ENCODE measurements around the gene TREML1. TPM values are rescaled to one million over a fixed set of nuclear protein-coding genes. Genes with fewer than 3 reads are reported as not detected.

The TREML1 gene
- polyA plus RNA-seq, 3 donors = 0.09 TPM; not detected in 2

DNA sequence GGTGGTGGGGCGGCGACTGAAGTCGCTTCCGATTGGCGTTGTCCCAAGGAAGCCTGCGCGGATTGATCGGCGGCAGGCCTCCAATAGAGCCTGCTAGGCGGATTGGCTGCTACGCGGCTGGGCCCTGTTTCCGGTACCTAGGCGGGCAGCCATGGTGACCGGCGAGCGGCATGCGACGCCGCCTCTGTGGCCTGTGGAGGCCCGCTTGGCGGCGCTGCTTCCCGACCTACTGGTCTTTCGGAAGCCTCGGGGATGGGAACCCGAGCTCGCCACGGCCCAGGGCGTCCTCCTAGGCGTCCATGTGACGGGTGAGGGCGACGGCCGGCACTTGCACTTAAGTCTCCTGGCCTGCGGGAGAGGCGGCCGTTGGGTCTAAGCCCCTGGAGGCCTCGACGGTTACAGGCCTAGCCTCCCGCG lies 53.3 kb downstream of the TREML1 start:
- WGBS, 3 donors = 70 to 88% (median 81%) methylated on average over 42 of the region's 42 CpGs
- no peak overlapping the region for H3K27ac ChIP-seq (ENCODE audit: low read depth, low read length)

Other genes starting within 250 kb of the TREML1 start
- gene UNC5CL, start 115.1 kb downstream of the TREML1 start, polyA plus RNA-seq = 10 to 100 TPM in 1 of 3 donors, 1 to 10 TPM in 1, under 1 TPM in 1; 0.90 to 11.0 (median 1.3) TPM
- under 1 TPM in 1 of 3 donors, not detected in 2; 0.08 TPM for gene TSPO2, start 111.9 kb downstream of the TREML1 start, polyA plus RNA-seq
- 1 to 10 TPM in 1 of 3 donors, under 1 TPM in 2; 0.34 to 9.3 (median 0.91) TPM for gene APOBEC2, start 101.1 kb downstream of the TREML1 start, polyA plus RNA-seq
- 10 to 100 TPM; 14.3 to 41.5 (median 28.2) TPM for gene OARD1, start 82.0 kb downstream of the TREML1 start, polyA plus RNA-seq
- gene NFYA, start 81.4 kb downstream of the TREML1 start, polyA plus RNA-seq = 1 to 10 TPM; 6.3 to 9.4 (median 7.3) TPM
- 1 to 10 TPM in 1 of 3 donors, under 1 TPM in 1, not detected in 1; 0.53 to 2.3 TPM for gene TREM2, start 8.8 kb upstream of the TREML1 start, polyA plus RNA-seq
- gene TREML2, start 46.8 kb upstream of the TREML1 start, polyA plus RNA-seq = under 1 TPM; 0.13 to 0.89 (median 0.67) TPM
- under 1 TPM in 1 of 3 donors, not detected in 2; 0.02 TPM for gene TREML4, start 74.0 kb upstream of the TREML1 start, polyA plus RNA-seq
- 10 to 100 TPM in 1 of 3 donors, 1 to 10 TPM in 1, under 1 TPM in 1; 0.22 to 12.9 (median 4.3) TPM for gene TREM1, start 132.3 kb upstream of the TREML1 start, polyA plus RNA-seq
- gene NCR2, start 181.3 kb upstream of the TREML1 start, polyA plus RNA-seq = not detected